ENCODE data around the gene UFM1.
A peak's percentile ranks its signal among the peaks of the same experiment; 100 is the strongest.

The UFM1 gene

DNA sequence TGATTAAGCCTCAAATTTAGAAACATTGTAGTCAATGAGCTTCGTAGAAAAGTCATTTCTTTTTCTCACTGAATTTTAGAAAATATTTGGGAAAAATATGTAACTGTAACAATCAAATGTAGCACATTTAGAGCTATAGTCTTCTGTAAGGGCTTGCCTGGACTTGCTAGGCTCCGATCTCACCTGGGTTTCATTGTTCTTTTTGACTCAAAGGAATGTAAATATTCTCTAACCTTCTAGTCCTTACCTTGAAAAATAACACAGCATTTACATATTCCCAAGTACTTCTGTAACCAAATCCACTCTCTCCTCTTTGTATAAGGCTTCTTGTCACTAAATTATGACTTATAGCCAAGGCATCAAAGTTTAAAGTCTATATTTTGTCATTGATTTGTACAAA, 2.9 kb upstream of the UFM1 start:
- H3K4me3 ChIP-seq (ENCODE audit: low read depth, low read length): no peak overlapping the region
- DNase-seq (ENCODE audit: low read depth): no peak
- TF ChIP-seq CTCF (IDR thresholded peaks at IDR 0.05; ENCODE audit: control insufficient read depth, extremely low read depth, insufficient read depth): no peak

- no peak for DNase-seq (ENCODE audit: low read depth)
- peak overlapping the region; percentile 81 for H3K4me3 ChIP-seq (ENCODE audit: low read depth, low read length)
- no peak for TF ChIP-seq CTCF (IDR thresholded peaks at IDR 0.05; ENCODE audit: control insufficient read depth, extremely low read depth, insufficient read depth)
Observed at GRCh38 chr13:38348861-38349389, 726 bp upstream of the UFM1 start.

- TF ChIP-seq CTCF (IDR thresholded peaks at IDR 0.05; ENCODE audit: control insufficient read depth, extremely low read depth, insufficient read depth): no peak
- DNase-seq (ENCODE audit: low read depth): peak; percentile 37
- peak overlapping the region; percentile 81 for H3K4me3 ChIP-seq (ENCODE audit: low read depth, low read length)
Observed at GRCh38 chr13:38350114-38350617, 515 bp downstream of the UFM1 start.

DNA sequence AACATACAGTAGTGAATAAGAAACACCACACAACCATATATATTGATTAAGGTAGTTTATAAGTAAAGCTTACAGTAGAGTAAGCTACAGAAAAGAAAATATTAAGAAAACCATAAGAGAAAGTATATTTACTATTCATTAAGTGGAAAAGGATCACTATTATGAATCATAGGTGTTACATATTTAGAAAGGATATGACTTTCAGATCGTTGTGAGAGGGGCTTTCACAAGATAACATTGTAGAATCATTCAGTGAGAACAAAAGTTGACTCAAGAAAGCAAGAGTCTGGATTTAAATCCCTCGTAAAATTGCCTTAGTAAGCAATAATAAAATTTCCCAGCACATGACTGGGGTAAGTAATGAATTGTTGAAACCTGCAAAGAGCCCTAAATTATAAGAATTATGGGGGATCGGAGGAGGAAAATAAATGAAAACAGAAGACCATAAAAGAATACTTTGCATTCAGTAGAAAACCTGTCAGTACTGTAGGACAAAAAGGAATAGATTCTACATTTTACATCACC, 6.0 kb downstream of the UFM1 start:
- TF ChIP-seq CTCF (IDR thresholded peaks at IDR 0.05; ENCODE audit: control insufficient read depth, extremely low read depth, insufficient read depth): no peak
- no peak for DNase-seq (ENCODE audit: low read depth)
- H3K4me3 ChIP-seq (ENCODE audit: low read depth, low read length): no peak overlapping the region

DNA sequence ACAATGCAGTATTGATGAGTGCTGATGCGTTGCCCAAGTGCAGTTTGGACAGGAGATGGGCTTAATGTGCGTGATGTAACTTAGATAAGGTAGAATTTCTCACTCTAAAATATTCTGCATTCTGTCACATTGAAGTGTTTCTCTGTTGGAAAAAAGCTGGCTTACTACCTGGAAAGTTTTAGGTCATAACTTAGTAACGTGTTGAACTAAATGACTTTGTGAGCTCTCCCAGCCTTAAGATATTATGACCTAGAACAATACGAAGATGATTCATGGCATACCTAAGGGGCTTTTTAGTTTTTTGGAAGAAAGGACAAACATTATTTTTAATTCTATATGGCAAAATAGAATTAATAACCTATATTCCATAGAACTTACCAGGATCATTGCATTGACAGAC, 9.0 kb downstream of the UFM1 start:
- H3K4me3 ChIP-seq (ENCODE audit: low read depth, low read length): no peak overlapping the region
- TF ChIP-seq CTCF (IDR thresholded peaks at IDR 0.05; ENCODE audit: control insufficient read depth, extremely low read depth, insufficient read depth): no peak
- DNase-seq (ENCODE audit: low read depth): no peak

DNA sequence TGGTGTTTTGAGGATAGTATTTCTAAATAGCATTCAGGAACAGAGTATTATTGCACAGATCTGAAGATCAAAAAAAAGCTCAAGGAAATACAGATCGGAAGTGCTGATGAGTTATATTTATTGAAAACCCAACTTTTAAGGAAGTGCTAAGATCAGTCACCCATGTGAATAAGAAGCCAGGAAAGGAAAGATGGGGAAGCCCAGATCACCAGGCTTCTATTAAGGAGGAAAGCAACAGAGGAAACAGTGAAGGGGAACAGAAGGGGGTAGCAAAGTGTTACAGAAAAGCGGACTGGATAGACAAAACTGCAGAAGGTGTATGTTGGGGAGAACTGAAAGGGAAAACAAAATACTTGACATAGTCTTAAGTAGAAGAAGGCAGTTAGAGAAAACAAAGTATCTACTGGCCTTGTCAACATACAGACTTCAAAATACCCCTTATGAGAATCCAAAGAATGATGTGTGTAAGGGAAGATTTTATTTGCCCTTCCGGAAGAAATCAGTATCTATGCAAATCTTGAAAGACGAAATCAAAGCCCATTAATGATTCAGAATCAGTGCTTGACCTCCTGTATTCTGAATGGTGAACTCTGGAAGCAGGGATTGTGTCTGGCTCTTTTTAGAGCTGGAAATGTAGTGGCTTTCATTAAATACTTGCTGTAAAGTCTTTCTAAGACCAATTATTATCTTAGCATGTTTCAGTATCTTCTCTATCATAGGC, 12.1 kb downstream of the UFM1 start:
- TF ChIP-seq CTCF (IDR thresholded peaks at IDR 0.05; ENCODE audit: control insufficient read depth, extremely low read depth, insufficient read depth): no peak
- H3K4me3 ChIP-seq (ENCODE audit: low read depth, low read length): no peak overlapping the region
- no peak for DNase-seq (ENCODE audit: low read depth)

Measured in LNCaP clone FGC (cell line).